Prostate gland (tissue), 2 donors: Measurements from ENCODE around the gene TPST1.

Experiments
- POLR2A ChIP-seq: fragments of 450-650 bp; IDR thresholded peaks from one replicate; pipeline ENCODE4 v1.6.1; 2016; ENCODE audit warnings: antibody characterized with exemption, mild to moderate bottlenecking
- TF ChIP-seq, protein P1 (sequence below), 4 experiments: fragments of 200-600 bp in 2 of 4; fragments of 450-650 bp in 2 of 4; sonication (generic) in 2 of 4; IDR thresholded peaks; 1 replicate in 3 of 4; 2 replicates in 1 of 4; pipeline ENCODE4 v1.5.1; 2016 to 2019; ENCODE audit warnings: antibody characterized with exemption in 4 of 4, mild to moderate bottlenecking in 2 of 4, moderate library complexity in 2 of 4

DNA sequence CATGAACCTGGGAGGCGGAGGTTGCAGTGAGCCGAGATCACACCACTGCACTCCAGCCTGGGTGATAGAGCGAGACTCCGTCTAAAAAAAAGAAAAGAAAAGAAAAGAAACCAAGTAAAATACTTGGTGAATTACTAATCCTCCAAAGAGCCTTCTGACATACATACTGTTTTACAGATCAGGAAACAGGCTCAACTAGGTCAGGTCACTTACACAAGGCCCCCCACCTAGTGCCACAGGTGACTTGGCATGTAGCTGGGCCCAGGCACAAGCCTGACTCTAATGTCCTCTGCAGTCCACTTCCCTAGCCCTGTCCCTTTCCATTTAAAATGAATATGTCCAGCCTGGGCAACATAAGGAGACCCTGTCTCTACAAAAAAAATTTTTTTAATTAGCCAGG, 157.0 kb downstream of the TPST1 start:
- TF ChIP-seq, protein P1, sequence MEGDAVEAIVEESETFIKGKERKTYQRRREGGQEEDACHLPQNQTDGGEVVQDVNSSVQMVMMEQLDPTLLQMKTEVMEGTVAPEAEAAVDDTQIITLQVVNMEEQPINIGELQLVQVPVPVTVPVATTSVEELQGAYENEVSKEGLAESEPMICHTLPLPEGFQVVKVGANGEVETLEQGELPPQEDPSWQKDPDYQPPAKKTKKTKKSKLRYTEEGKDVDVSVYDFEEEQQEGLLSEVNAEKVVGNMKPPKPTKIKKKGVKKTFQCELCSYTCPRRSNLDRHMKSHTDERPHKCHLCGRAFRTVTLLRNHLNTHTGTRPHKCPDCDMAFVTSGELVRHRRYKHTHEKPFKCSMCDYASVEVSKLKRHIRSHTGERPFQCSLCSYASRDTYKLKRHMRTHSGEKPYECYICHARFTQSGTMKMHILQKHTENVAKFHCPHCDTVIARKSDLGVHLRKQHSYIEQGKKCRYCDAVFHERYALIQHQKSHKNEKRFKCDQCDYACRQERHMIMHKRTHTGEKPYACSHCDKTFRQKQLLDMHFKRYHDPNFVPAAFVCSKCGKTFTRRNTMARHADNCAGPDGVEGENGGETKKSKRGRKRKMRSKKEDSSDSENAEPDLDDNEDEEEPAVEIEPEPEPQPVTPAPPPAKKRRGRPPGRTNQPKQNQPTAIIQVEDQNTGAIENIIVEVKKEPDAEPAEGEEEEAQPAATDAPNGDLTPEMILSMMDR (IDR thresholded peaks at IDR 0.05) = no peak
- no peak for TF ChIP-seq POLR2A
